DMS114 treated with DMSO at 0.1 percent for 48 hours (cell line): ENCODE measurements around the gene DCDC2C.
"Not testable (repeated sequence)": the region's sequence is repeated elsewhere in the genome, so short reads cannot be mapped to it uniquely, and the experiment has no call there.

Experiments
- DNase-seq: peaks from one replicate; lab custom pipeline; 2025; ENCODE audit not compliant: unreplicated experiment; lab: John Stamatoyannopoulos, UW

Gene DCDC2C, protein sequence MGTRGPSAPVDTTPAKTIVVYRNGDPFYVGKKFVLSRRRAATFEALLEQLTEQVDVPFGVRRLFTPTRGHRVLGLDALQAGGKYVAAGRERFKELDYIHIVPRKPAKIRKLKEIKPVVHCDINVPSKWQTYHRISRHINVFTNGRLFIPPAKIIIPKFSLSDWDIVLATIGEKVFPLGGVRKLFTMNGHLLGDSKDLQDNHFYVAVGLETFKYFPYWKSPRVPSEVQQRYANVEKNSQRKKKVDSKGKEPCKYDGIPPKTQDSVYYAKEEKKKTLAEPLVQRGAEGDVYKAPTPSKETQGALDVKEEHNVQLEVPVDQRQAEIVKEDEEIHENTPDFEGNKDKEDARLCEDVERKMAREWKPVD

GRCh38 chr2:3703236-3703756 is at the start of gene DCDC2C:
TSS of gene DCDC2C (plus strand) at chr2:3703575. CDS start at chr2:3703752, 177 bp downstream.
- no peak for DNase-seq

GRCh38 chr2:3654011-3654410 is 49.4 kb upstream of the DCDC2C start:
- no peak for DNase-seq

DNA sequence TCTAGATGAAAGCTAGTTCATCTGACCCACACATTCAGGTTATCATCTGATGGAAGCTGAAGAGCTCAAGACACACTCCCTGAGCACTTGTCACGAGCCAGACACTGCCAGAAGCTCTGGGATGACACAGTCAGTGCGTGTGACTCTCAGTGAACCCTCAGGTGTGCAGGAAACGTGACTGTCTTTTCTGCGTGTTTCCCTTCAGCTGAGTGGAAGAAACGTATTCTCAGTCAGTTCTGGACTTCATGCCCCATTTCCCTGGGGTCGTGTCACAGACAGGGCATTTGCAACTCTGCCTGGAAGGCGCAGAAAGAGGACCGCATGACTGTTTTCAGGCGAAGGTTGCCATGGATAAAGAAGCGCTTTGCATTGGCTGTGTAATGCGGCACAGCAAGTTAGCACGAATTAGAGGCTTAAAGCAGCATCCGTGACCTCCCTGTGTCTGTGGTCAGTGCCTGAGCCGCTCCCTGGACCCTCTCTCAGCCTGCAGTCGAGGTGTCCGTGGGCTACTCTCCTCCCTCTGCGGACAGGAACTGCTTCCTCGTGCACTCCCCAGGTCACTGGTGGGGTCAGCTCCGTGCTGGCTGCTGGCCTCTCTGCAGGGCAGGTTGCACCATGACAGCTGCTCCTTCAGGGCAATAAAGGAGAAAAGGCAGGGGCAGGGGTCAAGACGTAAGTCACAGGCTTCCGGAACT is 48.7 kb upstream of the DCDC2C start:
- DNase-seq = no peak

DNA sequence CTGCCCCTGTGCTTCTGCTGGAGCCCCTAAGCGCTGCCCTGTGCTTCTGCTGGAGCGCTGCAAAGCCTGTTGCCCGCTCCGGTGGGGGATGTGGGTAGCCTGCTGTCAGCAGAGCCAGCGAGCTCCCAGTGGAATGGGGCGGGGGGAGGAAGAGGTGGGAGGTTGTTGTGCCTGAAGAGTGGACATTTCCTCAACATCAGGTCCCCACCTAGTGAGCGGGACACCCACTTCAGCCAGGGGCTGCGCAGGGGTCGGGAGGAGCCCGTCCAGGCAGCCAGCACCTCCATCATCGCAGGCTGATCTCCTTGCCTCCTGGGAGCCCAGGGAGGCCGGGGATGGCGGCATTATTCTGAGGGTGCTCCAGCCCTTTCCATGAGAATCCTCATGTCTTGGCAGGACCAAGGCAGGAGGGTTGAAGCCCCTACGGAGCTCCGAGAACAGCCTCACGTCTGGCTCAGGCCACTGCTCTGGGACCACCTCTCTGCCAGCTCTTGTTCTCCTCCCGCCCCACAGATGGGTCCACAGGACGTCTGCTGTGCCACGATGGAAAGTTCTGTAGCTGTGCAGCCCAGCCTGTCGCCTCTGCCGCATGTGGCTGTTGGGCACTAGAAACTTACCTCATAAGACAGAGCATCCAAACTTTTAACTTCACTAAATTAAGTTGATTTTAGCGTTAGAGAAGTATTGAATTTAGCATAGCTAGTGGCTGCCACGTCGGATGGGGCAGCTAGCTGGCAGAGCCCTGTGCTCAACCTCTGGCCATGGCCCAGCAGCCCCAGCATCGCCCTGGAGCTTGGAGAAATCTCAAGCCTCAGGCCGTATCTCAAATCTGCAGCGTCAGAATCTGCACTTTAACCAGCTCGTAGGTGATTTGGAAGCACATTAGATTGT is 47.3 kb upstream of the DCDC2C start:
- DNase-seq = no peak

DNA sequence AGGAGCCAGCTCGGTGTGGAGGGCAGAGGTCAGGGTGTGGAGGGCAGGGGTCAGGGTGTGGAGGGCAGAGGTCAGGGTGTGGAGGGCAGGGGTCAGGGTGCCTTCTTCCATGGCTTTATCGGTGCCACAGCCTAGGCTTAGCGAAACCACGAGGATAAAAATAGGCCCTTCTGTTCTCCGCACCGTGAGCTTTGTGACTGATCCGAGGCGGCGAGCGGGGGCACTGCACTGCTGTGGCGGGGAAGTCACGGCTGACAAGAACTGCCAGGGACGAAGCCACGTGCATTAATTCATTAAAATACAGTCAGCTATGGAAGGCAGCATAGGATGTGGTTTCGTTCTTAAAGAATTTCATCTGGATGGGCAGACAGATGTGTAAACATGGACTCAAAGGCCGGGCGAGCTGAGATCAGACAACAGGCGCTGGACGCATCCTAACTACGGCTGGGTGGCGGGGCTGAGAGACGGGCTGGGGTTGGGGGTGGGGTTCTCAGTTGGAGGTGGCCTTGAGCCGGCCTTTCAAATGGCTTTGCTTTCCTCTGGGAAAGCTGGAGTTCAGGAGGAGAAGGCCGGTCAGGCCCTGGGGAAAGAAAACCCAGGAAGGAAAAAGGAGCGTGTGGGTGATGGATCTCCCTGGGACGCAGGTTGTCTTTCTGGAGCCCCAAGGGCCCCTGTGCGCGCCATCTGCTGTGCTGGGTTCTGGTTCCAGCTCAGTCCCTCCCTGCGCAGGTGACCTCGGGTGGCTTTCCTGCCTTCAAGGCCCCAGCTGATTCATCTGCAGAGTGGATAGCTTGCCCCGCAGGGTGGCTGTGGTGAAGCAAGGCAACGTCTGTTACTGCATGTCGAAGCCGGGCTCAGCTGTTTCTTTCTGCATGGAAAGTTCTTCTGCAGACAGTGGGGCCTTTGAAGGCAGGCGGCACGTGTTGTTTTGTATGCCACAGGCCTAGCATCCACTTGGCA is 46.3 kb upstream of the DCDC2C start:
- DNase-seq = no peak

DNA sequence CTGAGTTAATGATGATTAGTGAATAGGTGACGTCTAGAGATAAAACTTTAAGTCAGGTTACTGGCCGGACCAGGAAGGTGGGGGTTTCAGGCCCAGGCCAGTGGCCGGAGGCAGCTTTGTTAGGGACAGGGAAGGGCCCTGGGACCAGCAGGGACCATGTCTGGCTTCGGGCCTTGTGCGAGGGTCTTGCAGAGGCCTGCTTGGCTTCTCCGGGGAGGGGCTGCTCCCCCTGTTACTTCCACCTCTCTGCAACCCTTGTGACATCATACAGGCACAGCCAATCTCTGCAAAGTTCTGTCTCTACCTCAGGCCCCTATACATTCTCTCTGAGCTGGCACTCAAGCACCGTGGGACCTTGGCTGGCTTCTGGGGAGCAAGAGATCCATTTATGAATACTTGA is 45.5 kb upstream of the DCDC2C start, which contains the start of gene ALLC:
Gene ALLC (plus strand): TSS at position 320 of the 400 bp plus-strand sequence. CDS start 12,958 bp downstream, outside the sequence.
- no peak for DNase-seq

- no peak for DNase-seq
Observed at GRCh38 chr2:3659447-3660432, 43.6 kb upstream of the DCDC2C start.

DNA sequence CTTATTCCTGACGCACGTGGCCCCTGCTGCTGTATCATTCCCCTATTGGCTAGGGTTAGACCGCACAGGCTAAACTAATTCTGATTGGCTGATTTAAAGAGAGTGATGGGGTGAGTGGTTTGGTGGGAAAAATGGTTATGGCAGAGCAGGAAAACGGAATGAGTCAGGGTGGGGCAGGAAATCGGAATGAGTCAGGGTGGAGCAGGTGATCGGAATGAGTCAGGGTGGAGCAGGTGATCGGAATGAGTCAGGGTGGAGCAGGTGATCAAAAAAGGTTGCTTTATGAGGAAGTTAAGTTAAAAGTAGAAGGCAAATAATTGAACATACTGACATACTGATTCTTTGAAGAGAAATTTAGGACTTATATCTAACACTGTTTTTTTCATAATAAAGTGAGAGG is 42.7 kb upstream of the DCDC2C start:
- DNase-seq = not testable (repeated sequence)

- no peak for DNase-seq
Observed at GRCh38 chr2:3661149-3661660, 42.2 kb upstream of the DCDC2C start.

- DNase-seq = no peak
Observed at GRCh38 chr2:3662239-3662638, 41.1 kb upstream of the DCDC2C start.

DNA sequence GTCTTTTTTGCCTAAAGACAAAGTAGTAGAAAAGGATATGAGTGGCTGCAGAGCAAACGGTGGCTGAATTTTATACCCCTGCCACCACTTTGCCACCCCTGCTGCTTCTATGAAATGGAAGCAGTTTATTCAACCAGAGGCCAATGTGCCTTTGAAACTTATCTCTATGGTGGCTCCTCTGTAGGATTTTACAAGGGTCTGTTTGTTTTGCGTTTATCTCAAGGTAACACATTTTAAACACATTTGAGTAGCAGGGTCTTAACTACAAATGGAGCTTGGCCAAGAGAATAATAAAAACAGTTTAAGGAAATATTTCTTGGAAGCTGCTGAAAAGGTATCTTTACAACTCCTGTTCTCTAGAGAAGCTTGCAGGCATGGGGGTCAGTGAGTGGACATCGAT is 39.3 kb upstream of the DCDC2C start:
- DNase-seq = no peak

- DNase-seq = no peak
Observed at GRCh38 chr2:3664925-3665324, 38.5 kb upstream of the DCDC2C start.

DNA sequence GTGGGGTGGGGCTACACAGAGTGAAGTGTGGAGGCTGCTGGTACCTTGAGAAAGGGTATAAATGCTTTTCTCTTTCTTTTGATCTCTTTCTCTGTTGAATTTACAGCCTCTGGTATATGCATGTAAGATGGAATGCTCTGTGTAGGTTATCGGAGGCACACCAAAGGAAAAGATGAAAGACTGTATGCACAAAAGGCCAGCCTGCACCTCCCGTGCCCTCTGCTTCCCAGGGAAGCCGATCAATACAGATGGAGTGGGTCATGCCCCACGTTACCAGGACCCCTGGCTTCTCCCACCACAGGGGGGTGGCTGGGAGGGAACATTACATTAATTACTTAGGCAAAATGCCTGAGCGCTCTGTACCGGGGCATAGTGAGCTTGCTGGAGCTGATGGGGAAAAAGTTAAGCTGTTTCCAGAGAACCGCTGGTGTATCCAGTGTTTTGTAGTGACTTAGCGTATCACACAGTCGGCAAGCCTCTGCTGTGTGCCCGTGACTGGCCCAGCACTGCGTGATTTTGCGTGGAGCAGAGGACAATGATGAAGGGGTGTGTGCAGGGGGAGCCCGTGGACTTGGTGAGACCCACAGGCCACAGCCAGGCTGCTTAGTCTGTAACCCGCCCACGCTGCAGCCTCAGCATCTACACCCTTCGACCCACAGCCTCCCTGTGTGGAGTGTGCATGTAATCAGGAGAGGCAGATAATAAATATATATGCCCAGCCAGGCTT is 37.3 kb upstream of the DCDC2C start:
- DNase-seq = no peak

DNA sequence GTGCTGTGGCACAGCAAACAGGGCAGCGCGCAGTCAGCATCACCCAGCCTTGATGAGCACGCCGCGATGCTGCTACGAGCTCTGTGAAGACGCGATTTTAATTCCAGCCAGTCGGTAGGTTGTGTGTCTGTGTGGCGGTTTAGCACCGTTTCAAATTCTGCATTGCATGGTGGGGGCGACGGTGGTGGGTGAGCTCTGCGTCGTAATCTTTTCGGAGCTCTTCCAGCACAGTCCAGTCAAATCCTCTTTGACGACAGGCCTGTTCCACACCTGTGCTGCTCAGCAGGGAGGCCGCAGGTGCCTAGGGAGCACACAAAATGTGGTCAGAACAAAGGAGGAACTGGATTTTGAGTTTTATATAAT is 36.8 kb upstream of the DCDC2C start:
- DNase-seq = no peak

DNA sequence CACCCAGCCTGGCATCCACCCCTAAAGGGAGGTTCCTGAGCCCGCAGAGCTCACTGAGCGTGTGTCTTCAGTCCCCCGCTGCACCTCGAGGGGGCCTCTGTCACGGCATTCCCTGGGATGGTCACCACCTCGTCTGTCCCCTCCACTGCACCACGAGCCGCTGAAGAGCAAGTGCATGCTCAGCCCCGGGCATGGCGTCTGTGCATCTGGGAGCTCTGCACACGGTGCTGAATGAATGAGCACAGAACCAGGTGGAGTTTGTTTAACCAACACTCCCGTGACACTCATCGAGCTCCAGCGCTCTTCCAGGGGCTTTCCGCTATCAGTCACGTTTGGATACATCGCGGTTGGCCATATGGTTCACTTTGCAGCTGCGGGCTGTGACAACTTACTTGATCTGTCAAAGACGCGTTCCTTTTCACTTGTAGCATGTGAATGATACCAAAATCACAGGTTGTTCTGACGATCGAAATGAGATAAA is 36.2 kb upstream of the DCDC2C start:
- no peak for DNase-seq

DNA sequence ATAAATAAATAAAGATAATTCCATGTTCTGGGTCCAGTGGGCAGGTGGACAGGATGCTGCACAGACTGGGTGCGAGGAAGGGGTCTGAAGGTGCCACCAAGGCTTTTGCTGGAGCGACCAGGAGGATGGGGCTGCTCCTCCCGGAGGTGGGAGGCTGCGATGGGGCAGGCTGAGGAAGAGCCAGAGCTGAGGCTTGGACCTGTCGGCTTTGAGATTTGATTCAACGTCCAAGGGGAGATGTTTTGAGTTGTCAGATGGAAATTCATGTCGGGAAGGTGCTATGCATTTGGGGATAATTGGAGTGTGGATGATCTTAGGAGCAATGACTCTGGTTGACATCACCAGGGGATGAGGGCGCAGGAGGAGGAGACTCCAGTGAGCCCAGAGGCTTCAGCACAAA is 33.7 kb upstream of the DCDC2C start:
- DNase-seq = no peak

GRCh38 chr2:3670376-3670775 is 33.0 kb upstream of the DCDC2C start:
- DNase-seq = no peak

- no peak for DNase-seq
Observed at GRCh38 chr2:3670941-3671340, 32.4 kb upstream of the DCDC2C start.
